Measurements from ENCODE around the gene AKT3. TPM values are rescaled to one million over a fixed set of nuclear protein-coding genes. Genes with fewer than 3 reads are reported as not detected.
"Not testable (repeated sequence)": the region's sequence is repeated elsewhere in the genome, so short reads cannot be mapped to it uniquely, and the experiment has no call there.

Gene AKT3
- total and polyA plus RNA-seq, 4 donors = 7.1 to 53.1 (median 23.8) TPM

- Histone ChIP-seq H3K4me3 (no peak overlapping the region), H3K36me3 (ENCODE audit: control insufficient read depth in 4 of 4, insufficient read depth in 4 of 4, low read length in 4 of 4) (no peaks in the 10 kb centered on the region), H3K4me1 (ENCODE audit: control insufficient read depth in 5 of 5, insufficient read depth in 5 of 5, low read length in 5 of 5) (no peaks in the 10 kb centered on the region), H3K9ac (ENCODE audit: insufficient read depth in 1 of 2, low read length in 2 of 2) (no peak overlapping the region), H3K9me3 (ENCODE audit: control insufficient read depth in 4 of 4, insufficient read depth in 3 of 4, low read length in 3 of 4) (no peaks in the 10 kb centered on the region), H3K27me3 (ENCODE audit: control insufficient read depth in 3 of 3, insufficient read depth in 3 of 3, low read length in 2 of 3) (no peaks in the 10 kb centered on the region), H3K27ac (ENCODE audit: low read depth in 1 of 2, low read length in 1 of 2) (no peak overlapping the region)
- WGBS, 2 donors = 90 to 95% methylated on average over 2 of the region's 2 CpGs
- TF ChIP-seq CTCF (IDR thresholded peaks at IDR 0.05; ENCODE audit: control extremely low read depth, extremely low read depth) = no peak
- no peak for DNase-seq
- ATAC-seq (ENCODE audit: insufficient read depth, low FRiP score) = no peak
Observed at GRCh38 chr1:243883551-243883950, 33.5 kb upstream of the AKT3 start.

DNA sequence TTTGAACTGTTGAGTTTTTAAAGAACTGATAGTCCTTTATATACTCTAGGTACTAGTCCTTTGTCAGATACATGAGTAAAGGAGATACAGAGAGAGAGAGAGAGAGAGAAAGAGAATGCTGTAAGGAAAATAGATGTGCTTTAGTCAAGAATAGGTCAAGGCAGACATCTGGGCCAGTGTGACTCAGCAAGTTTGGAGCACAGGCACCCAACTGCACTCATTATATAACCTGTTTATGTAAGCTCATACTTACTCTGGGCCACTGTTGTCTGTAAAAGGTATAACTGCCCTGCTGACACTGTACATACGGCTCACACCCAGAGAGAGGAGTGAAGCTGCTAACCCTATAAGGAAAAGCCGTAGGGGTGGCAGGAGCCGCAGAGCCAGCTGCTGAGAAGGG is 32.2 kb upstream of the AKT3 start:
- H3K4me3 ChIP-seq = no peak overlapping the region
- H3K4me1 ChIP-seq (ENCODE audit: control insufficient read depth in 5 of 5, insufficient read depth in 5 of 5, low read length in 5 of 5) = no peaks in the 10 kb centered on the region
- H3K27ac ChIP-seq (ENCODE audit: low read depth in 1 of 2, low read length in 1 of 2) = no peak overlapping the region
- no peaks in the 10 kb centered on the region for H3K27me3 ChIP-seq (ENCODE audit: control insufficient read depth in 3 of 3, insufficient read depth in 3 of 3, low read length in 2 of 3)
- TF ChIP-seq CTCF (IDR thresholded peaks at IDR 0.05; ENCODE audit: control extremely low read depth, extremely low read depth) = no peak
- no peak overlapping the region for H3K9ac ChIP-seq (ENCODE audit: insufficient read depth in 1 of 2, low read length in 2 of 2)
- H3K9me3 ChIP-seq (ENCODE audit: control insufficient read depth in 4 of 4, insufficient read depth in 3 of 4, low read length in 3 of 4) = no peaks in the 10 kb centered on the region
- DNase-seq (no peak), ATAC-seq (ENCODE audit: insufficient read depth, low FRiP score) (no peak)
- WGBS, 2 donors = 95 to 98% methylated on average over 3 of the region's 3 CpGs
- H3K36me3 ChIP-seq (ENCODE audit: control insufficient read depth in 4 of 4, insufficient read depth in 4 of 4, low read length in 4 of 4) = no peaks in the 10 kb centered on the region

- WGBS, 2 donors = 89 to 95% methylated on average over 3 of the region's 3 CpGs
- not testable (repeated sequence) for H3K4me3 ChIP-seq; H3K9me3 ChIP-seq (ENCODE audit: control insufficient read depth in 4 of 4, insufficient read depth in 3 of 4, low read length in 3 of 4); H3K4me1 ChIP-seq (ENCODE audit: control insufficient read depth in 5 of 5, insufficient read depth in 5 of 5, low read length in 5 of 5); ATAC-seq (ENCODE audit: insufficient read depth, low FRiP score); H3K36me3 ChIP-seq (ENCODE audit: control insufficient read depth in 4 of 4, insufficient read depth in 4 of 4, low read length in 4 of 4); H3K27ac ChIP-seq (ENCODE audit: low read depth in 1 of 2, low read length in 1 of 2); H3K9ac ChIP-seq (ENCODE audit: insufficient read depth in 1 of 2, low read length in 2 of 2); H3K27me3 ChIP-seq (ENCODE audit: control insufficient read depth in 3 of 3, insufficient read depth in 3 of 3, low read length in 2 of 3); DNase-seq
Observed at GRCh38 chr1:243877058-243877457, 27.0 kb upstream of the AKT3 start.

GRCh38 chr1:243855616-243856318 is 5.7 kb upstream of the AKT3 start:
- TF ChIP-seq CTCF (IDR thresholded peaks at IDR 0.05; ENCODE audit: control extremely low read depth, extremely low read depth) = no peak
- 88 to 95% methylated on average over 11 of the region's 11 CpGs for WGBS, 2 donors
- no peak overlapping the region for H3K4me3 ChIP-seq
- ATAC-seq (ENCODE audit: insufficient read depth, low FRiP score) = no peak
- no peak overlapping the region for H3K27ac ChIP-seq (ENCODE audit: low read depth in 1 of 2, low read length in 1 of 2)
- DNase-seq = no peak
- H3K9me3 ChIP-seq (ENCODE audit: control insufficient read depth in 4 of 4, insufficient read depth in 3 of 4, low read length in 3 of 4) = no peaks in the 10 kb centered on the region
- H3K27me3 ChIP-seq (ENCODE audit: control insufficient read depth in 3 of 3, insufficient read depth in 3 of 3, low read length in 2 of 3) = no peaks in the 10 kb centered on the region
- no peak overlapping the region for H3K9ac ChIP-seq (ENCODE audit: insufficient read depth in 1 of 2, low read length in 2 of 2)
- H3K36me3 ChIP-seq (ENCODE audit: control insufficient read depth in 4 of 4, insufficient read depth in 4 of 4, low read length in 4 of 4) = no peaks in the 10 kb centered on the region
- H3K4me1 ChIP-seq (ENCODE audit: control insufficient read depth in 5 of 5, insufficient read depth in 5 of 5, low read length in 5 of 5) = peaks cover 0 to 11% (median 0%) of the 10 kb centered on the region in 5 donors
